RWPE2 (cell line): ENCODE measurements around the gene ZC3H12D.

ENCODE experiments used
- ATAC-seq: fragments of 200-7000 bp; cut with Tn5 transposase; 3 replicates; pipeline ENCODE4 v1.9.1; 2021; ENCODE audit warnings: low read depth
- DNase-seq: peaks from one replicate; pipeline ENCODE4 v3.0.0-alpha.2; 2020; ENCODE audit warnings: low spot score
- H3K27ac ChIP-seq: fragments of 450-650 bp; 2 replicates; pipeline ENCODE4 v1.5.1; 2017; ENCODE audit warnings: mild to moderate bottlenecking; ENCODE audit not compliant: poor library complexity, severe bottlenecking
- H3K27me3 ChIP-seq: fragments of 250-450 bp; sonication (Bioruptor Pico); 2 replicates; pipeline ENCODE4 v1.5.1; 2021; ENCODE audit warnings: mild to moderate bottlenecking, moderate library complexity; ENCODE audit not compliant: insufficient read depth, poor library complexity, severe bottlenecking
- H3K36me3 ChIP-seq: fragments of 250-450 bp; sonication (Bioruptor Pico); 2 replicates; pipeline ENCODE4 v1.5.1; 2020; ENCODE audit warnings: low read depth, mild to moderate bottlenecking, moderate library complexity
- H3K4me1 ChIP-seq: fragments of 250-450 bp; sonication (Bioruptor Pico); 2 replicates; pipeline ENCODE4 v1.5.1; 2021; ENCODE audit warnings: mild to moderate bottlenecking, moderate library complexity; ENCODE audit not compliant: insufficient read depth, poor library complexity, severe bottlenecking
- H3K4me3 ChIP-seq: fragments of 250-450 bp; sonication (Bioruptor Pico); 2 replicates; pipeline ENCODE4 v1.5.1; 2021; ENCODE audit warnings: mild to moderate bottlenecking, moderate library complexity; ENCODE audit not compliant: severe bottlenecking
- H3K9me3 ChIP-seq: fragments of 250-450 bp; sonication (Bioruptor Pico); 2 replicates; pipeline ENCODE4 v1.5.1; 2021; ENCODE audit warnings: mild to moderate bottlenecking, moderate library complexity; ENCODE audit not compliant: severe bottlenecking
- TF ChIP-seq, protein P1 (sequence below): fragments of 450-650 bp; IDR thresholded peaks from one replicate; pipeline ENCODE4 v1.5.1; 2017; ENCODE audit warnings: mild to moderate bottlenecking, moderate library complexity; ENCODE audit not compliant: poor library complexity, severe bottlenecking

The ZC3H12D gene

DNA sequence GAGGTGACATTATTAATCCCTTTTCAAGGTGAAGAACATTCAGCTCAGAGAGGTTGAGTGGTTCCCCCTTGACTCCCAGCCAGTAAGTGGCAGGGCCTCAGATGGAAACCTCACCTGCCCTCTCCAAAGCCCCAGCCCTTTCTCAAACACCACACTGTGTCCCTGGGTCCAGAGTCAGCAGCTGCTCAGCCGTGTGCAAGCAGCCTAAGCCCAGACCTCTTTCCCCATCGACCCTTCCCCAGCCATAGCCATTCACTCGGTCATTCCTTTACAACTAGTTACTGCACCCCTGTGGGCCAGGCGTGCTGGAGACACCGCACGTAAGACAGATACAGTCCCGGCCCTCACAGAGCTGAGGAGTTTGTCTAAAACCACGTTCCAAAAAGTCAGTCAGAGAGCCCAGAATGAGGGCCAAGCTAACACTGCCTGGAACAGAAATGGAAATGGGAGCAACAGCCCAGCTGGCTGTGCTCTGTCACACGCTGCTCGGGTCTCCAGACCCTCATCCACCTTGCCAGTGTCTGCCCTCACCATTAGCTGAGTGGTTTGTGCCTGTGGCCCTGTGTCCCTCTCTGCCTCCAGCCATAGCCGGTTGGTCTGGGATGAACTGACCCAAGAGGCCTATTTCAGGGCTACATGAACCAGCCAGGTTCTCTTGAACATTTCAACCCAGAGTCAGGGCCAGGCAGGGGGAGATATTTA, 29.6 kb downstream of the ZC3H12D start:
- peaks cover 5% of the 10 kb centered on the region for H3K4me1 ChIP-seq
- TF ChIP-seq, protein P1, sequence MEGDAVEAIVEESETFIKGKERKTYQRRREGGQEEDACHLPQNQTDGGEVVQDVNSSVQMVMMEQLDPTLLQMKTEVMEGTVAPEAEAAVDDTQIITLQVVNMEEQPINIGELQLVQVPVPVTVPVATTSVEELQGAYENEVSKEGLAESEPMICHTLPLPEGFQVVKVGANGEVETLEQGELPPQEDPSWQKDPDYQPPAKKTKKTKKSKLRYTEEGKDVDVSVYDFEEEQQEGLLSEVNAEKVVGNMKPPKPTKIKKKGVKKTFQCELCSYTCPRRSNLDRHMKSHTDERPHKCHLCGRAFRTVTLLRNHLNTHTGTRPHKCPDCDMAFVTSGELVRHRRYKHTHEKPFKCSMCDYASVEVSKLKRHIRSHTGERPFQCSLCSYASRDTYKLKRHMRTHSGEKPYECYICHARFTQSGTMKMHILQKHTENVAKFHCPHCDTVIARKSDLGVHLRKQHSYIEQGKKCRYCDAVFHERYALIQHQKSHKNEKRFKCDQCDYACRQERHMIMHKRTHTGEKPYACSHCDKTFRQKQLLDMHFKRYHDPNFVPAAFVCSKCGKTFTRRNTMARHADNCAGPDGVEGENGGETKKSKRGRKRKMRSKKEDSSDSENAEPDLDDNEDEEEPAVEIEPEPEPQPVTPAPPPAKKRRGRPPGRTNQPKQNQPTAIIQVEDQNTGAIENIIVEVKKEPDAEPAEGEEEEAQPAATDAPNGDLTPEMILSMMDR: no peak
- ATAC-seq: no peak
- no peak for DNase-seq
- H3K4me3 ChIP-seq: no peak overlapping the region
- no peaks in the 10 kb centered on the region for H3K9me3 ChIP-seq
- H3K36me3 ChIP-seq: no peaks in the 10 kb centered on the region
- H3K27ac ChIP-seq: no peak overlapping the region
- peaks cover 3% of the 10 kb centered on the region for H3K27me3 ChIP-seq

DNA sequence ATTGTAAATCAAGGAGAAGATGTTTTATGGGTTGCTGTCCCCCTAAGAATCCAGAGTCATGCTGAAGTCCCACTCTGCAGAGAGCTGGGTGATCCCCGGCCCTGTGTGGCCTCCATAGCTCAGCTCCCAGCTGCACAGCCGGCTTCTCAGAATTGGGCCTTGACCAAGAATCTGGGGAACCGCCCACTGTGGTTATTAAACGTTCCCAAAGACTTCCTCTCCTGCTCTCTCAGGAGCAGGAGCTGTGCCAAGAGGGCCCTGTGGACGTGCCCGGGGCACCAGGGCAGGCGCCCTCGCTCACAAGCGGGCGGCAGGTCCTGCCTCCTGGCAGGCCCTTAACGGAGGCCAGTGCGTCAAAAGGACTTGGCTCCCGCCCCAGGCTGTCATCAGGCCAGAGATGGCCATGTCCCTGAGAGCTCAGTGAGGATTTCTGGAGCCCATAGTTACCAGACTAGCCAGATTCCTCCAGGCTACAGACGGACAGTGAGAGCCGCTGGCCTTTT, 30.4 kb downstream of the ZC3H12D start:
- H3K4me3 ChIP-seq: no peak overlapping the region
- H3K27ac ChIP-seq: no peak overlapping the region
- H3K36me3 ChIP-seq: no peaks in the 10 kb centered on the region
- no peaks in the 10 kb centered on the region for H3K9me3 ChIP-seq
- ATAC-seq: peak; percentile 76
- TF ChIP-seq, protein P1: no peak
- H3K4me1 ChIP-seq: peaks cover 5% of the 10 kb centered on the region
- H3K27me3 ChIP-seq: peaks cover 3% of the 10 kb centered on the region
- DNase-seq: no peak

DNA sequence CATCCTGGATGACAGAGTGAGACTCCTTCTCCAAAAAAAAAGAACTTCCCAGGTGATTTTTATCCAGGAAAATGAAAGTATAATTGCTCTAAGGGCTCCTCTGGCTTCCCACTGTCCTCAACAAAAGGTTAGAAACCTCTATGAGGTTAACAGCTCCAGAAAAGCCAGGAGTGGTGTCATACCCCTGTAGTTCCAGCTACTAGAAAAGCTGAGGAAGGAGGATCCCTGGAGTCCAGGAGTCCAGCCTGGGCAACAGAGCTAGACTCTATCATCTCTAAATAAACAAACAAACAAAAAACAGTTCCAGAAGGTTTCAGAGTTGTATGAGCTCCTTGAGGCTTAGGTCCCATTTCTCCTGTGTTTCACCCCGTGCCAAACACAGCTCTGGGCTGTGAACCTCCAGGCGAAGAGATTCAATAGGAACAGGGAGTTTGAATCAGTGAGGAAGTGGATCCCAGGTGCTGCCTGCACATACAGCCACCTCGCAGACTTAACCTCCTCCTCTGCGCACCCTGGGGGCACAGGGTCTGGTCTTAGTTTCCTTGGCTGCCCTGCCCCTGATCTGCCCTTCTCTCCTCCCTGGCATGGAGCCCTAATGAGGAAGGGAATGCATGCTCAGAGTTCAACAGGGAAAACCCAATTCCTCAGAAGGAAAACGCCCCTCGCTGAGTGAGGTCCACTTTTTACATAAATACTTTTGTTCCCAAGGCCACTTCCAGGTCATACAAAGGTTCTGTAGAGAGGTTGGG, 31.0 kb downstream of the ZC3H12D start:
- DNase-seq (no peak), ATAC-seq (no peak)
- Histone ChIP-seq H3K27ac (no peak overlapping the region), H3K27me3 (peaks cover 3% of the 10 kb centered on the region), H3K36me3 (no peaks in the 10 kb centered on the region), H3K4me1 (peaks cover 5% of the 10 kb centered on the region), H3K9me3 (no peaks in the 10 kb centered on the region), H3K4me3 (no peak overlapping the region)
- TF ChIP-seq, protein P1: no peak

DNA sequence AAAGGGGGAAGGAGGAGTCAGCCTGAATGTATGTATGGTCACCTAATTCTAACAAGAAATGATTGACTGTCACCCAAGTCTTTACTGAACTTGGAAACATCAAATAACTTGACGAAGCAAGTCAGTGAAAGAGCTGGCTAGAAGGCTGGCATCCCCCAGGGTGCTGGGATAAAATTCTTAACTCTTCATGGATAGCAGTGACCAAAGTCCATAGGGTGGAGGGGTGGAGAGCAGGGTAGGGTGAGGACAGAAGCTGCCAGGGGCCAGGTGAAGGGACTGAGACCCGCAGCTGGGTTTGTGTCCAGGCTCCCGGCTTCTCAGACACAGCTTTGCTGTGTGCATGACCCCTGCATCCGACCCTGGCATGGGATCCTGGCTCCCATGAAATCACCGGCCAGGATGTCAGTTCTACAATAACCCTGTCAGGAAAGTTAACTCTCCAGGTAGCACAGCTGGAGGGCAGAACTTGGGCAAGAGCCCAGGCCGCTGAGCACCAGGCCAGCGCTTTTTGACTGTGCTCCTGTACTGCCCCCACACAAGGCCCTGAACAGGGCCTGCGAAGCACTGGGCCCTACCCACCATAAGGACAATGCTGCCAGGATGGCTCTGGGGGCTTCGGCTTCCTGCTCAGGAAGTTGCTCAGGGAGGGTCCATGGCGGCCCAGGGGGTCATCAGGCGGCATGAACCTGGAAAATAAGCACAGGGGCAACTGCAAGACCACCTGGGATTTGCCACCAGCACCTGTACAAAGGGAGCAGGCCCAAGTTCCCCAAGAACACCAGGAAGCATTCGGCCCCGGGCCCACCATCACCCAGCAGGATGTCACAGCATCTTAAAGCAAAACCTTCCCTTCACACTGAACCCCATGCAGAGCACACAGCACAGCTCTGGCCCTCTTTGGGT, 32.5 kb downstream of the ZC3H12D start:
- Histone ChIP-seq H3K36me3 (no peaks in the 10 kb centered on the region), H3K4me3 (no peak overlapping the region), H3K4me1 (peaks cover 5% of the 10 kb centered on the region), H3K9me3 (no peaks in the 10 kb centered on the region), H3K27me3 (peaks cover 3% of the 10 kb centered on the region), H3K27ac (no peak overlapping the region)
- DNase-seq: no peak
- TF ChIP-seq, protein P1: no peak
- no peak for ATAC-seq
